DND-41 (cell line): ENCODE results near the gene STPG2.

ENCODE experiments used
- CTCF ChIP-seq: IDR thresholded peaks from 2 replicates; pipeline ENCODE4 v1.5.1; 2012; ENCODE audit warnings: borderline replicate concordance, low read length, moderate library complexity, mild to moderate bottlenecking; ENCODE audit not compliant: poor library complexity, severe bottlenecking; ENCODE audit errors: extremely low read depth
- EZH2 ChIP-seq: IDR thresholded peaks from 3 replicates; pipeline ENCODE4 v1.6.1; 2012; ENCODE audit warnings: borderline replicate concordance, low read depth, mild to moderate bottlenecking, moderate library complexity, low read length, inconsistent platforms; ENCODE audit not compliant: severe bottlenecking

- TF ChIP-seq CTCF, result peak; percentile 33
- no peak for TF ChIP-seq EZH2
Measured at GRCh38 chr4:98150092-98150761, 7.0 kb upstream of the STPG2 start.
